CD4-positive, CD25-positive, alpha-beta regulatory T cell (primary cell): Measurements from ENCODE around the gene STYK1. TPM values are rescaled to one million over a fixed set of nuclear protein-coding genes. Genes with fewer than 3 reads are reported as not detected.
"Not testable (repeated sequence)": the region's sequence is repeated elsewhere in the genome, so short reads cannot be mapped to it uniquely, and the experiment has no call there.

Source experiments
- ATAC-seq, 2 donors: fragments of 150-1000 bp; cut with Tn5 transposase; one replicate each; pipeline ENCODE4 v1.10.0; 2021; ENCODE audit warnings: low read depth in 2 of 2, moderate number of reproducible peaks in 2 of 2, moderate library complexity in 1 of 2
- DNase-seq, 3 donors: peaks; one replicate each; pipeline versions ENCODE4 v3.0.0 to v3.0.0-alpha.2; 2012 to 2022; ENCODE audit warnings: mixed read lengths in 1 of 3
- H3K27ac ChIP-seq: one replicate; pipeline ENCODE4 v1.7.0; 2013; ENCODE audit warnings: mild to moderate bottlenecking, low read length; ENCODE audit not compliant: insufficient read depth, poor library complexity, severe bottlenecking
- H3K27me3 ChIP-seq: one replicate; pipeline ENCODE4 v1.7.0; 2013; ENCODE audit warnings: low read length; ENCODE audit not compliant: control insufficient read depth, insufficient read depth
- H3K36me3 ChIP-seq: one replicate; pipeline ENCODE4 v1.7.0; 2013; ENCODE audit warnings: mild to moderate bottlenecking, low read length, moderate library complexity; ENCODE audit not compliant: control insufficient read depth, insufficient read depth
- H3K4me1 ChIP-seq: 2 replicates; pipeline ENCODE4 v1.7.0; 2013; ENCODE audit warnings: mild to moderate bottlenecking, low read length; ENCODE audit not compliant: insufficient read depth, control insufficient read depth, poor library complexity, severe bottlenecking
- H3K4me3 ChIP-seq: one replicate; pipeline ENCODE4 v1.7.0; 2013; ENCODE audit warnings: low read depth, mild to moderate bottlenecking, low read length, moderate library complexity
- H3K9me3 ChIP-seq, 2 experiments: 1 replicate in 1 of 2; 2 replicates in 1 of 2; pipeline ENCODE4 v1.7.0; 2013; ENCODE audit warnings: low read length in 2 of 2, mild to moderate bottlenecking in 1 of 2, moderate library complexity in 1 of 2; ENCODE audit not compliant: control insufficient read depth in 2 of 2
- H3K27ac Mint-ChIP-seq, 3 donors: one replicate each; pipeline ENCODE4 v1.8.0; 2020 to 2022; ENCODE audit warnings: mild to moderate bottlenecking in 3 of 3, mixed read lengths in 3 of 3, moderate library complexity in 2 of 3
- H3K27me3 Mint-ChIP-seq: one replicate; pipeline ENCODE4 v1.8.0; 2022; ENCODE audit warnings: mild to moderate bottlenecking, mixed read lengths
- H3K36me3 Mint-ChIP-seq: one replicate; pipeline ENCODE4 v1.8.0; 2020; ENCODE audit warnings: mixed read lengths
- H3K4me1 Mint-ChIP-seq, 4 donors: one replicate each; pipeline ENCODE4 v1.8.0; 2020 to 2022; ENCODE audit warnings: mixed read lengths in 4 of 4, mild to moderate bottlenecking in 1 of 4
- H3K4me3 Mint-ChIP-seq, 4 donors: one replicate each; pipeline ENCODE4 v1.8.0; 2020 to 2022; ENCODE audit warnings: mild to moderate bottlenecking in 4 of 4, mixed read lengths in 4 of 4, moderate library complexity in 3 of 4
- H3K9me3 Mint-ChIP-seq, 7 donors: one replicate each; pipeline ENCODE4 v1.8.0; 2020 to 2022; ENCODE audit warnings: mixed read lengths in 7 of 7, mild to moderate bottlenecking in 3 of 7, moderate library complexity in 2 of 7
- polyA plus RNA-seq, 4 donors: library from polyadenylated mRNA; unstranded; fragments of 300-500 nt; fragmentation: Illumina TruSeq; gene quantifications; one replicate each; pipeline ENCODE4 v1.2.3, GENCODE V29; 2021
- total RNA-seq: library from RNA; stranded (reverse); gene quantifications from one replicate; pipeline ENCODE4 v1.2.3, GENCODE V29; 2022

Gene STYK1
- total and polyA plus RNA-seq, 5 donors from 2014 or later = not detected

GRCh38 chr12:10582133-10582532 lies 91.7 kb downstream of the STYK1 start:
- H3K27me3 Mint-ChIP-seq, DNase-seq, H3K27me3 ChIP-seq, H3K9me3 ChIP-seq, H3K4me1 Mint-ChIP-seq, H3K27ac ChIP-seq, H3K36me3 ChIP-seq, H3K27ac Mint-ChIP-seq, ATAC-seq, H3K4me3 ChIP-seq, H3K9me3 Mint-ChIP-seq, H3K4me1 ChIP-seq, H3K4me3 Mint-ChIP-seq: not testable (repeated sequence)
- H3K36me3 Mint-ChIP-seq = peaks cover 20% of the 10 kb centered on the region

DNA sequence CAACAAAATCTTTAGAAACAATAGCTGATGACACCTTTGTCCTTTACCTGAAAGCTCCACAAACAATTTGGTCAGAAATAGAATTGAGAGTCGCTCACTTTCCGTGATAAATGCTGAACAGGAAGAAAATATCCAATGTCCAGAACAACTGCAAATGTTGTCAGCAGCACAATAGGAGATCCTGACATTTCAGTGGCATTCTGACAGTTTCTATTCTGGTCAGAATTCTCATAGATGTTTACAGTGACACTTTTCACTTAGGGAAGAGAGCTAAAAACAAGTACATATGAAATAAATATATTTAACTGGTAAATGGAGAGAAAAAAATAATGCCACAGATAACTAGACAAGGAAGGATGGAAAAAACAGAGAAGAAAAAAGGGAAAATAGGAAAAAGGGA lies 99.5 kb downstream of the STYK1 start:
- no peak for ATAC-seq
- Histone ChIP-seq H3K4me3 (no peak overlapping the region), H3K9me3 (no peaks in the 10 kb centered on the region), H3K27me3 (no peaks in the 10 kb centered on the region), H3K4me1 (no peaks in the 10 kb centered on the region), H3K27ac (no peak overlapping the region), H3K36me3 (no peaks in the 10 kb centered on the region)
- no peaks in the 10 kb centered on the region for H3K4me1 Mint-ChIP-seq
- H3K4me3 Mint-ChIP-seq = no peak overlapping the region
- no peak overlapping the region for H3K27ac Mint-ChIP-seq
- H3K9me3 Mint-ChIP-seq = peaks cover 0 to 1% (median 0%) of the 10 kb centered on the region in 7 donors
- no peaks in the 10 kb centered on the region for H3K36me3 Mint-ChIP-seq
- peaks cover 6% of the 10 kb centered on the region for H3K27me3 Mint-ChIP-seq
- DNase-seq = no peak

- not testable (repeated sequence) for ATAC-seq, H3K36me3 Mint-ChIP-seq, H3K9me3 ChIP-seq, H3K4me1 ChIP-seq, H3K36me3 ChIP-seq, H3K27me3 ChIP-seq, H3K4me3 Mint-ChIP-seq, H3K9me3 Mint-ChIP-seq, H3K4me3 ChIP-seq, H3K4me1 Mint-ChIP-seq, H3K27ac ChIP-seq, DNase-seq
- H3K27ac Mint-ChIP-seq = peak overlapping the region in 1 of 3 donors; percentile 14
- peaks cover 11% of the 10 kb centered on the region for H3K27me3 Mint-ChIP-seq
These were observed 101.8 kb downstream of the STYK1 start for GRCh38 chr12:10572021-10572490.

GRCh38 chr12:10571141-10571540 lies 102.7 kb downstream of the STYK1 start:
- H3K36me3 ChIP-seq = no peaks in the 10 kb centered on the region
- no peak overlapping the region for H3K4me3 Mint-ChIP-seq
- H3K27me3 Mint-ChIP-seq = peaks cover 11% of the 10 kb centered on the region
- H3K4me3 ChIP-seq = no peak overlapping the region
- DNase-seq (no peak), ATAC-seq (no peak)
- no peaks in the 10 kb centered on the region for H3K9me3 ChIP-seq
- no peak overlapping the region for H3K27ac Mint-ChIP-seq
- peaks cover 0 to 3% (median 0%) of the 10 kb centered on the region in 7 donors for H3K9me3 Mint-ChIP-seq
- H3K27me3 ChIP-seq = peaks cover 2% of the 10 kb centered on the region
- no peak overlapping the region for H3K27ac ChIP-seq
- no peaks in the 10 kb centered on the region for H3K4me1 Mint-ChIP-seq
- no peaks in the 10 kb centered on the region for H3K36me3 Mint-ChIP-seq
- no peaks in the 10 kb centered on the region for H3K4me1 ChIP-seq

Other genes with a start within 250 kb of the STYK1 start
- gene KLRC2, start 238.0 kb downstream of the STYK1 start, total RNA-seq = not detected
- not detected for gene KLRC2, start 238.0 kb downstream of the STYK1 start, polyA plus RNA-seq
- gene KLRC1, start 220.7 kb downstream of the STYK1 start, total RNA-seq = not detected
- gene KLRC1, start 220.7 kb downstream of the STYK1 start, polyA plus RNA-seq = under 1 TPM in 2 of 4 donors, not detected in 2; 0.17 to 0.24 TPM
- gene EIF2S3B, start 168.2 kb downstream of the STYK1 start, total RNA-seq = 0.62 TPM
- under 1 TPM; 0.15 to 0.76 (median 0.45) TPM for gene EIF2S3B, start 168.2 kb downstream of the STYK1 start, polyA plus RNA-seq
- gene MAGOHB, start 60.4 kb downstream of the STYK1 start, total RNA-seq = 13.8 TPM
- 10 to 100 TPM; 34.3 to 53.8 (median 42.9) TPM for gene MAGOHB, start 60.4 kb downstream of the STYK1 start, polyA plus RNA-seq
- 12.2 TPM for gene YBX3, start 49.3 kb upstream of the STYK1 start, total RNA-seq
- gene YBX3, start 49.3 kb upstream of the STYK1 start, polyA plus RNA-seq = 1 to 10 TPM; 2.3 to 5.2 (median 3.2) TPM
- gene TAS2R7, start 128.6 kb upstream of the STYK1 start, total RNA-seq = not detected
- gene TAS2R7, start 128.6 kb upstream of the STYK1 start, polyA plus RNA-seq = not detected
- gene TAS2R8, start 133.2 kb upstream of the STYK1 start, total RNA-seq = not detected
- not detected for gene TAS2R8, start 133.2 kb upstream of the STYK1 start, polyA plus RNA-seq
- not detected for gene TAS2R9, start 136.1 kb upstream of the STYK1 start, total RNA-seq
- under 1 TPM in 1 of 4 donors, not detected in 3; 0.22 TPM for gene TAS2R9, start 136.1 kb upstream of the STYK1 start, polyA plus RNA-seq
- gene TAS2R10, start 152.3 kb upstream of the STYK1 start, total RNA-seq = not detected
- gene TAS2R10, start 152.3 kb upstream of the STYK1 start, polyA plus RNA-seq = not detected
- 1.6 TPM for gene PRR4, start 175.4 kb upstream of the STYK1 start, total RNA-seq
- gene PRR4, start 175.4 kb upstream of the STYK1 start, polyA plus RNA-seq = 1 to 10 TPM in 2 of 4 donors, under 1 TPM in 2; 0.51 to 2.4 (median 1.0) TPM
- 26.9 TPM for gene PRH1, start 210.2 kb upstream of the STYK1 start, total RNA-seq
- 10 to 100 TPM in 2 of 4 donors, 1 to 10 TPM in 2; 7.1 to 13.5 (median 8.8) TPM for gene PRH1, start 210.2 kb upstream of the STYK1 start, polyA plus RNA-seq
- gene TAS2R13, start 235.5 kb upstream of the STYK1 start, total RNA-seq = 1.4 TPM
- not detected for gene TAS2R13, start 235.5 kb upstream of the STYK1 start, polyA plus RNA-seq